SK-N-SH (cell line): ENCODE results near the gene CBLN3. TPM values are rescaled to one million over a fixed set of nuclear protein-coding genes. Genes with fewer than 3 reads are reported as not detected.

Source experiments
- CTCF ChIA-PET: fragments of 300-600, 350-600 bp; formaldehyde crosslinking; extraction: SDS; loops from one replicate; lab custom pipeline; 2021; lab: Yijun Ruan, JAX
- POLR2A ChIA-PET: fragments of 350-600 bp; sonication (Branson Sonifier 250); formaldehyde crosslinking; extraction: SDS; loops from one replicate; lab custom pipeline; 2020; ENCODE audit warnings: antibody characterized with exemption, inconsistent platforms; lab: Yijun Ruan, JAX
- DNase-seq: peaks from one replicate; pipeline ENCODE4 v3.0.0; 2012
- H2AFZ ChIP-seq: fragments of 200-600 bp; sonication (generic); 2 replicates; pipeline ENCODE4 v1.8.1; 2016; ENCODE audit warnings: antibody characterized with exemption, mild to moderate bottlenecking, low read depth
- H3F3A ChIP-seq: fragments of 200-600 bp; sonication (generic); replicated peaks from 2 replicates; pipeline ENCODE3; 2016; ENCODE audit warnings: antibody characterized with exemption, mild to moderate bottlenecking; ENCODE audit not compliant: insufficient read depth
- H3K27ac ChIP-seq, 2 experiments: fragments of 200-500 bp in 1 of 2; fragments of 200-600 bp in 1 of 2; sonication (Bioruptor generic) in 1 of 2; sonication (generic), shearing (Covaris generic) in 1 of 2; 2 replicates each; pipeline versions ENCODE4 v1.5.1 to v1.6.1; 2014 to 2016; ENCODE audit warnings: low read depth in 2 of 2, inconsistent platforms in 1 of 2, low read length in 1 of 2, mild to moderate bottlenecking in 1 of 2, mixed read lengths in 1 of 2
- H3K27me3 ChIP-seq: fragments of 200-600 bp; sonication (generic), shearing (Covaris generic); 2 replicates; pipeline ENCODE4 v1.6.1; 2016; ENCODE audit warnings: mixed run types; ENCODE audit not compliant: insufficient read depth
- H3K36me3 ChIP-seq, 2 experiments: fragments of 200-500 bp in 1 of 2; fragments of 200-600 bp in 1 of 2; sonication (Bioruptor generic) in 1 of 2; sonication (generic) in 1 of 2; replicated peaks in 1 of 2; 2 replicates each; pipeline versions ENCODE3 to v1.5.1; 2014 to 2016; ENCODE audit warnings: low read length in 1 of 2, mild to moderate bottlenecking in 1 of 2; ENCODE audit not compliant: insufficient read depth in 2 of 2, control insufficient read depth in 1 of 2
- H3K4me1 ChIP-seq, 2 experiments: fragments of 200-500 bp in 1 of 2; fragments of 200-600 bp in 1 of 2; sonication (Bioruptor generic) in 1 of 2; sonication (generic), shearing (Covaris generic) in 1 of 2; 2 replicates each; pipeline versions ENCODE4 v1.5.1 to v1.6.1; 2014 to 2016; ENCODE audit warnings: low read depth in 1 of 2, low read length in 1 of 2, mixed run types in 1 of 2; ENCODE audit not compliant: insufficient read depth in 2 of 2, control insufficient read depth in 1 of 2
- H3K4me2 ChIP-seq: fragments of 200-600 bp; sonication (generic), shearing (Covaris generic); 2 replicates; pipeline ENCODE4 v1.6.1; 2017; ENCODE audit warnings: mixed run types
- H3K4me3 ChIP-seq, 2 experiments: fragments of 200-500 bp in 1 of 2; fragments of 200-600 bp in 1 of 2; sonication (Bioruptor generic) in 1 of 2; sonication (generic), shearing (Covaris generic) in 1 of 2; 2 replicates each; pipeline versions ENCODE4 v1.5.1 to v1.8.1; 2014 to 2016; ENCODE audit warnings: low read depth in 2 of 2, inconsistent platforms in 1 of 2, low read length in 1 of 2, mild to moderate bottlenecking in 1 of 2, mixed read lengths in 1 of 2, moderate library complexity in 1 of 2
- H3K79me2 ChIP-seq: fragments of 200-600 bp; sonication (generic); 2 replicates; pipeline ENCODE4 v1.8.1; 2017; ENCODE audit warnings: mild to moderate bottlenecking; ENCODE audit not compliant: insufficient read depth
- H3K9ac ChIP-seq: fragments of 200-600 bp; sonication (generic); 2 replicates; pipeline ENCODE4 v1.6.1; 2017; ENCODE audit warnings: mixed run types
- H3K9me2 ChIP-seq: fragments of 200-600 bp; sonication (generic); 2 replicates; pipeline ENCODE4 v1.6.1; 2017; ENCODE audit warnings: mixed run types
- H3K9me3 ChIP-seq: fragments of 200-600 bp; sonication (generic); 2 replicates; pipeline ENCODE4 v1.6.1; 2017; ENCODE audit warnings: mixed run types, mild to moderate bottlenecking, moderate library complexity
- H4K20me1 ChIP-seq: fragments of 200-600 bp; sonication (generic); 2 replicates; pipeline ENCODE4 v1.6.1; 2017; ENCODE audit warnings: mild to moderate bottlenecking, mixed run types; ENCODE audit not compliant: insufficient read depth
- FOSL2 ChIP-seq: IDR thresholded peaks from 2 replicates; pipeline ENCODE4 v1.4.0; 2012; ENCODE audit warnings: low read depth, mild to moderate bottlenecking, moderate library complexity, borderline replicate concordance
- FOXM1 ChIP-seq: IDR thresholded peaks from 2 replicates; pipeline ENCODE4 v1.4.0; 2012; ENCODE audit warnings: low read depth, mild to moderate bottlenecking
- GATA2 ChIP-seq: sonication (generic); formaldehyde crosslinking; IDR thresholded peaks from 2 replicates; pipeline ENCODE4 v1.5.0; 2020; ENCODE audit warnings: mild to moderate bottlenecking, missing genetic modification reagents
- NFIC ChIP-seq: IDR thresholded peaks from 2 replicates; pipeline ENCODE4 v1.4.0; 2012; ENCODE audit warnings: borderline replicate concordance
- RAD21 ChIP-seq: IDR thresholded peaks from 2 replicates; pipeline ENCODE4 v1.6.1; 2012; ENCODE audit warnings: mild to moderate bottlenecking, low read length
- RCOR1 ChIP-seq: fragments of 150-350 bp; IDR thresholded peaks from 2 replicates; pipeline ENCODE4 v1.6.1; 2017; ENCODE audit warnings: antibody characterized with exemption, low read length
- TCF12 ChIP-seq: IDR thresholded peaks from 2 replicates; pipeline ENCODE4 v1.4.0; 2012
- TEAD4 ChIP-seq: IDR thresholded peaks from 2 replicates; pipeline ENCODE4 v1.4.0; 2012; ENCODE audit warnings: mild to moderate bottlenecking, borderline replicate concordance; ENCODE audit not compliant: insufficient read depth
- WGBS: methylation state at CpG from one replicate; pipeline ENCODE4 v1.1.6; 2017; ENCODE audit warnings: low lambda C conversion rate; 5-methylcytosine and 5-hydroxymethylcytosine counted together
- polyA plus RNA-seq, 3 experiments: library from polyadenylated mRNA; depleted of rRNA; stranded (reverse); fragments of >200 nt; gene quantifications; 2 replicates each; pipeline ENCODE4 v1.2.3, GENCODE V29; 2012
- TF ChIP-seq, protein P1 (sequence below): IDR thresholded peaks from 2 replicates; pipeline ENCODE4; 2012
- TF ChIP-seq, protein P2 (sequence below): IDR thresholded peaks from 2 replicates; pipeline ENCODE4 v1.6.1; 2012; ENCODE audit warnings: mild to moderate bottlenecking, low read depth, low read length, moderate library complexity
- TF ChIP-seq, protein P3 (sequence below): IDR thresholded peaks from 2 replicates; pipeline ENCODE4 v1.4.0; 2012; ENCODE audit warnings: low read depth
- TF ChIP-seq, protein P4 (sequence below): fragments of 150-350 bp; IDR thresholded peaks from 2 replicates; pipeline ENCODE4 v1.6.1; 2017; ENCODE audit warnings: antibody characterized with exemption, low read length, low read depth, borderline replicate concordance
- TF ChIP-seq, protein P5 (sequence below): IDR thresholded peaks from 2 replicates; pipeline ENCODE4 v1.4.0; 2012; ENCODE audit warnings: low read depth, borderline replicate concordance

The CBLN3 gene
- polyA plus RNA-seq, 1 of the 3 experiments (the other 2 are of a cell fraction): 1.8 TPM

DNA sequence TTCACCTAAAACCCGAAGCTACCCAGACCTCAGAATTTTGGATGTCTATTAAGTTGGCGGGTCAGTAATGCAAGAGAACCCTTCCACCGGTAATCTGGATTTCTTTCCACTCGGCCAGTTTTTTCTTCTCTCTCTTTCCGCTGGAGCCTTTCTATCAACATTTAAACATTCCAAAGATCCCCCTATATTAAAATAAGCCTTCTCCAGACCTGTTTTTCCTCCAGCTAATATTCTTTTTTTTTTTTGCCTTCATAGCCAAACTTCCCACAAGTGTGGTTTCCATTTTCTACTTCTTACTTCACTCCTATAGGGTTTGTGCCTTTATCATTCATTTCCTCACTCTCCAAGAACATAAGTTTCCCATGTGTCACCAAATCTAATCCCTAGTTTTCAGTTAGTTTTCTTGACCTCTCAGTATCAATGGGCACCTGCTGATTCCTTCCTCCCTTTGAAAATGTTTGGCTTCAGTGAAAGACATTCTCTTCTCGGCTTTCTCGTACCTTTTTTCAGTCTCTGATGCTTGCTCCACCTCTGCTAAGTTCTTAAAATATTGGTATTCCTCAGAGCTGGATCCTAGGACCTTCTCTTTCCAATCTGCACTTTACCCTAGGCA lies 13.7 kb upstream of the CBLN3 start (continued):
- TF ChIP-seq, protein P1, sequence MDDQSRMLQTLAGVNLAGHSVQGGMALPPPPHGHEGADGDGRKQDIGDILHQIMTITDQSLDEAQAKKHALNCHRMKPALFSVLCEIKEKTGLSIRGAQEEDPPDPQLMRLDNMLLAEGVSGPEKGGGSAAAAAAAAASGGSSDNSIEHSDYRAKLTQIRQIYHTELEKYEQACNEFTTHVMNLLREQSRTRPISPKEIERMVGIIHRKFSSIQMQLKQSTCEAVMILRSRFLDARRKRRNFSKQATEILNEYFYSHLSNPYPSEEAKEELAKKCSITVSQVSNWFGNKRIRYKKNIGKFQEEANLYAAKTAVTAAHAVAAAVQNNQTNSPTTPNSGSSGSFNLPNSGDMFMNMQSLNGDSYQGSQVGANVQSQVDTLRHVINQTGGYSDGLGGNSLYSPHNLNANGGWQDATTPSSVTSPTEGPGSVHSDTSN: no peak
- TF ChIP-seq, protein P2, sequence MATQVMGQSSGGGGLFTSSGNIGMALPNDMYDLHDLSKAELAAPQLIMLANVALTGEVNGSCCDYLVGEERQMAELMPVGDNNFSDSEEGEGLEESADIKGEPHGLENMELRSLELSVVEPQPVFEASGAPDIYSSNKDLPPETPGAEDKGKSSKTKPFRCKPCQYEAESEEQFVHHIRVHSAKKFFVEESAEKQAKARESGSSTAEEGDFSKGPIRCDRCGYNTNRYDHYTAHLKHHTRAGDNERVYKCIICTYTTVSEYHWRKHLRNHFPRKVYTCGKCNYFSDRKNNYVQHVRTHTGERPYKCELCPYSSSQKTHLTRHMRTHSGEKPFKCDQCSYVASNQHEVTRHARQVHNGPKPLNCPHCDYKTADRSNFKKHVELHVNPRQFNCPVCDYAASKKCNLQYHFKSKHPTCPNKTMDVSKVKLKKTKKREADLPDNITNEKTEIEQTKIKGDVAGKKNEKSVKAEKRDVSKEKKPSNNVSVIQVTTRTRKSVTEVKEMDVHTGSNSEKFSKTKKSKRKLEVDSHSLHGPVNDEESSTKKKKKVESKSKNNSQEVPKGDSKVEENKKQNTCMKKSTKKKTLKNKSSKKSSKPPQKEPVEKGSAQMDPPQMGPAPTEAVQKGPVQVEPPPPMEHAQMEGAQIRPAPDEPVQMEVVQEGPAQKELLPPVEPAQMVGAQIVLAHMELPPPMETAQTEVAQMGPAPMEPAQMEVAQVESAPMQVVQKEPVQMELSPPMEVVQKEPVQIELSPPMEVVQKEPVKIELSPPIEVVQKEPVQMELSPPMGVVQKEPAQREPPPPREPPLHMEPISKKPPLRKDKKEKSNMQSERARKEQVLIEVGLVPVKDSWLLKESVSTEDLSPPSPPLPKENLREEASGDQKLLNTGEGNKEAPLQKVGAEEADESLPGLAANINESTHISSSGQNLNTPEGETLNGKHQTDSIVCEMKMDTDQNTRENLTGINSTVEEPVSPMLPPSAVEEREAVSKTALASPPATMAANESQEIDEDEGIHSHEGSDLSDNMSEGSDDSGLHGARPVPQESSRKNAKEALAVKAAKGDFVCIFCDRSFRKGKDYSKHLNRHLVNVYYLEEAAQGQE: no peak
- TF ChIP-seq TEAD4: no peak
- TF ChIP-seq, all 33 proteins: peak for 0

DNA sequence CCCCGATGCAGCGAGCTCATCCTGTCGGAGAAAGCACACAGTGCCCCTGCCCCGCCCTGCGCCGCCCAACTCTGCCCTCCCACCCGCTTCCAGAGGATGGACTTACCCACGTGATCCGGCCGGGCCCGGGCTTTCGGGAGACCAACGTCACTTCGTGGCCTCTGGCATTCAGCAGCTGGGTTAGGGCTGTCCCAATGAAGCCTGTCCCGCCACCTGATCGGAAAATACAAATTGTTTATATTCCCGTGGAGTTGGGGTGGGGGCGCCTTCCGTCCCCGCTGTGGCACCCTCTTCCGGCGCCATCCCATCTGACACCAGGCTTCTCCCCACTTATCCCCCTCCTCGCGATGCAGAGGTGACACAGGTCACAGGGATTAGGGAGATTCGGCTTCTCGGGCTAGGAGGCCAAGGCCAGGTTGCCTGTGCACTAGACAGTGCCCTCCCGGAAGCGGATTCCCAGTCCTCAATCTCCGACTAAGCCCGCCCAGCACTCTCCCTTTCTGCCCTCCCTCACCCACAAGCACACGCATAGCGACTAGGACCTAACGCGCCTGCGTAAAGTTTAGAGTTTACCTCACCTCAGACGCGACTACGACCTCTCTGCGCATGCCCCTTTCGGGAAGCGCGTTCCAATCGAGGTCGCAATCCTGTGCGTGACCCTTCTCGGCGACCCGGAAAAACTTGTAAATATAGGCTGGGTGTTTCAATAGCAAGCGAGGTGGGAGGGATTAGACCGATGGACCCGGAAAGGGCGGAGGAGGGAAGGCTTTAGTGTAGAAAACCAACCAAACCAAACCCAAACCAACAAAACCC lies 13.0 kb upstream of the CBLN3 start, which contains the start of gene SDR39U1:
Gene SDR39U1 (minus strand): TSS at position 537 of the 813 bp plus-strand sequence. CDS start 7 bp downstream, at position 530.
- peak within 1 kb of the TSS; percentile 97 for H3K9ac ChIP-seq
- no peaks in the 10 kb centered on the region for H3K9me3 ChIP-seq
- 1% methylated on average over 43 of the region's 52 CpGs for WGBS
- peaks cover 7% of the 10 kb centered on the region for H3F3A ChIP-seq
- peak within 1 kb of the TSS; percentile 97 to 98 for H3K27ac ChIP-seq
- no peaks in the 10 kb centered on the region for H4K20me1 ChIP-seq
- H3K4me1 ChIP-seq: peaks cover 0 to 17% of the 10 kb centered on the region in 2 experiments; a peak in 2 of 4 replicates
- DNase-seq: peak; percentile 92
- no peaks in the 10 kb centered on the region for H3K9me2 ChIP-seq
- H3K4me2 ChIP-seq: peak within 1 kb of the TSS; percentile 94
- H3K36me3 ChIP-seq: peaks cover 27 to 39% of the 10 kb centered on the region in 2 experiments
- H2AFZ ChIP-seq: peak within 1 kb of the TSS; percentile 89
- H3K4me3 ChIP-seq: peak within 1 kb of the TSS; percentile 61 to 75
- H3K27me3 ChIP-seq: no peaks in the 10 kb centered on the region
- POLR2A ChIA-PET: interaction anchor here (0.6 to 1.8 kb wide), 6 partner anchors 13 to 200 kb away, joined by 3 to 7 read pairs (median 4); partner anchors contain the start of genes CBLN3, KHNYN and TINF2
- peaks cover 30% of the 10 kb centered on the region for H3K79me2 ChIP-seq
- CTCF ChIA-PET: interaction anchor here (0.7 to 16.4 kb wide), 7 partner anchors 11 to 134 kb away, joined by 3 to 445 read pairs (median 11); partner anchors contain the start of genes ADCY4, CBLN3, CIDEB and KHNYN
- TF ChIP-seq RAD21 (no peak), TCF12 (no peak; the same call in 1 of the 2 replicates), TEAD4 (no peak), RCOR1 (no peak), NFIC (no peak), FOXM1 (no peak), FOSL2 (no peak), GATA2 (CRISPR knock-in tag) (no peak)
- TF ChIP-seq, protein P1: no peak; the same call in 1 of the 2 replicates
- TF ChIP-seq, protein P3, sequence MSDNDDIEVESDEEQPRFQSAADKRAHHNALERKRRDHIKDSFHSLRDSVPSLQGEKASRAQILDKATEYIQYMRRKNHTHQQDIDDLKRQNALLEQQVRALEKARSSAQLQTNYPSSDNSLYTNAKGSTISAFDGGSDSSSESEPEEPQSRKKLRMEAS: peak; percentile 70; the same call in 1 of the 2 replicates
- TF ChIP-seq, protein P4, sequence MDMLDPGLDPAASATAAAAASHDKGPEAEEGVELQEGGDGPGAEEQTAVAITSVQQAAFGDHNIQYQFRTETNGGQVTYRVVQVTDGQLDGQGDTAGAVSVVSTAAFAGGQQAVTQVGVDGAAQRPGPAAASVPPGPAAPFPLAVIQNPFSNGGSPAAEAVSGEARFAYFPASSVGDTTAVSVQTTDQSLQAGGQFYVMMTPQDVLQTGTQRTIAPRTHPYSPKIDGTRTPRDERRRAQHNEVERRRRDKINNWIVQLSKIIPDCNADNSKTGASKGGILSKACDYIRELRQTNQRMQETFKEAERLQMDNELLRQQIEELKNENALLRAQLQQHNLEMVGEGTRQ: peak; percentile 68
- TF ChIP-seq, protein P2: no peak
- TF ChIP-seq, protein P5, sequence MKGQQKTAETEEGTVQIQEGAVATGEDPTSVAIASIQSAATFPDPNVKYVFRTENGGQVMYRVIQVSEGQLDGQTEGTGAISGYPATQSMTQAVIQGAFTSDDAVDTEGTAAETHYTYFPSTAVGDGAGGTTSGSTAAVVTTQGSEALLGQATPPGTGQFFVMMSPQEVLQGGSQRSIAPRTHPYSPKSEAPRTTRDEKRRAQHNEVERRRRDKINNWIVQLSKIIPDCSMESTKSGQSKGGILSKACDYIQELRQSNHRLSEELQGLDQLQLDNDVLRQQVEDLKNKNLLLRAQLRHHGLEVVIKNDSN: peak; percentile 93
